Spleen (tissue), 11 donors: ENCODE results near the gene DNAJC4. TPM values are rescaled to one million over a fixed set of nuclear protein-coding genes. Genes with fewer than 3 reads are reported as not detected.
A peak's percentile ranks its signal among the peaks of the same experiment; 100 is the strongest.

Source experiments
- DNase-seq: peaks from one replicate; pipeline ENCODE4 v3.0.0-alpha.2; 2020
- H3K27ac ChIP-seq, 8 donors: fragments of 200-600 bp; sonication (generic) in 7 of 8; 1 replicate in 4 of 8; 2 replicates in 4 of 8; pipeline versions ENCODE4 v1.5.0 to v1.8.0; 2016 to 2021; ENCODE audit warnings: inconsistent platforms in 4 of 8, mild to moderate bottlenecking in 4 of 8, moderate library complexity in 1 of 8
- H3K27me3 ChIP-seq, 7 donors: fragments of 200-600 bp; sonication (generic) in 6 of 7; replicated peaks in 1 of 7; 1 replicate in 4 of 7; 2 replicates in 3 of 7; pipeline versions ENCODE4 v1.5.0 to v1.8.0; 2016 to 2021; ENCODE audit warnings: inconsistent platforms in 3 of 7, mild to moderate bottlenecking in 1 of 7
- H3K36me3 ChIP-seq, 6 donors: fragments of 200-600 bp; sonication (generic) in 5 of 6; 1 replicate in 4 of 6; 2 replicates in 2 of 6; pipeline versions ENCODE4 v1.5.0 to v1.8.0; 2016 to 2021; ENCODE audit warnings: inconsistent platforms in 2 of 6
- H3K4me1 ChIP-seq, 6 donors: fragments of 200-600 bp; sonication (generic) in 5 of 6; 1 replicate in 3 of 6; 2 replicates in 3 of 6; pipeline versions ENCODE4 v1.5.0 to v1.8.0; 2016 to 2021; ENCODE audit warnings: inconsistent platforms in 3 of 6
- H3K4me3 ChIP-seq, 8 donors: fragments of 200-600 bp; sonication (generic) in 7 of 8; 1 replicate in 4 of 8; 2 replicates in 4 of 8; pipeline versions ENCODE4 v1.5.0 to v1.8.0; 2016 to 2021; ENCODE audit warnings: inconsistent platforms in 4 of 8, mild to moderate bottlenecking in 4 of 8, moderate library complexity in 2 of 8
- H3K9me3 ChIP-seq, 8 donors: fragments of 200-600 bp; sonication (generic) in 7 of 8; 1 replicate in 4 of 8; 2 replicates in 4 of 8; pipeline versions ENCODE4 v1.5.0 to v1.8.0; 2016 to 2021; ENCODE audit warnings: inconsistent platforms in 4 of 8
- CTCF ChIP-seq, 11 experiments: fragments of 200-600 bp in 7 of 11; fragments of 450-650 bp in 4 of 11; sonication (generic) in 4 of 11; IDR thresholded peaks in 8 of 11; conservative IDR thresholded peaks in 3 of 11; 1 replicate in 7 of 11; 2 replicates in 4 of 11; pipeline versions ENCODE4 v1.4.0 to v1.8.0; 2016 to 2021; ENCODE audit warnings: antibody characterized with exemption in 11 of 11, inconsistent platforms in 4 of 11, mild to moderate bottlenecking in 1 of 11
- POLR2A ChIP-seq, 3 donors: fragments of 450-650 bp; IDR thresholded peaks; one replicate each; pipeline ENCODE4 v1.5.1; 2017; ENCODE audit warnings: antibody characterized with exemption in 3 of 3, mild to moderate bottlenecking in 1 of 3
- POLR2AphosphoS5 ChIP-seq, 3 donors: sonication (generic); formaldehyde crosslinking; IDR thresholded peaks; one replicate each; pipeline ENCODE4 v1.5.1; 2017; ENCODE audit warnings: antibody characterized with exemption in 3 of 3
- WGBS, 5 donors: extraction: QIAGEN DNeasy Blood & Tissue Kit in 3 of 5; methylation state at CpG; one replicate each; pipeline versions ENCODE4 v1.1.5 to v1.1.7; 2013 to 2018; 5-methylcytosine and 5-hydroxymethylcytosine counted together
- intact Hi-C: fragments of 100-400 bp; cut with DNase I; formaldehyde crosslinking; loops from one replicate; pipeline ENCODE4 v1.15.0; 2023; ENCODE audit warnings: low total_unique reads
- polyA plus RNA-seq, 3 donors: library from polyadenylated mRNA; stranded (reverse); fragments of 200-250 nt; gene quantifications; one replicate each; pipeline ENCODE4 v1.2.1, GENCODE V29; 2013
- total RNA-seq, 7 donors: library from RNA; depleted of rRNA in 3 of 7; stranded (reverse); fragments of >200 nt in 3 of 7; fragmentation: NEBNext Ultra II Directional in 4 of 7; extraction: Animal tissue kit (Norgen Biotek cat#: 25700) in 4 of 7; gene quantifications; one replicate each; pipeline versions ENCODE4 v1.1.0 to v1.2.1, GENCODE V29; 2016 to 2021
- donor health status: healthy with polysubstance abuse.
- donor health status: DM: no; HTN: no; CAD: no; lungs with moderate emphysema.
- donor health status: DM: no; HTN: no; CAD: no.
- donor health status: Bipolar disorder and iron deficiency.
- donor health status: healthy.
- donor health status: DM: no; HTN: no; CAD: no.
- donor health status: DM: yes; HTN: yes; CAD: no.

DNAJC4 gene
- total and polyA plus RNA-seq, 10 donors: 28.0 to 113 (median 54.2) TPM

GRCh38 chr11:64219755-64220154, 10.6 kb upstream of the DNAJC4 start:
- Histone ChIP-seq H3K9me3 (no peaks in the 10 kb centered on the region), H3K27ac (peak overlapping the region in 2 of 8 donors; percentile 11 to 25), H3K4me1 (peaks cover 0 to 67% (median 22%) of the 10 kb centered on the region in 6 donors), H3K4me3 (no peak overlapping the region), H3K36me3 (peaks cover 0 to 100% (median 68%) of the 10 kb centered on the region in 6 donors), H3K27me3 (no peaks in the 10 kb centered on the region)
- DNase-seq: no peak
- 87 to 91% (median 89%) methylated on average over 6 to 10 of the region's 10 CpGs for WGBS, 5 donors
- intact Hi-C loops: no loop called here
- TF ChIP-seq POLR2AphosphoS5 (IDR thresholded peaks at IDR 0.05) (no peak), POLR2A (IDR thresholded peaks at IDR 0.05) (no peak), CTCF (IDR thresholded peaks at IDR 0.05 in 8 of 11, conservative IDR thresholded peaks at IDR 0.05 in 3 of 11) (no peak)

GRCh38 chr11:64220271-64220670, 10.1 kb upstream of the DNAJC4 start:
- no peak for DNase-seq
- Histone ChIP-seq H3K27me3 (no peaks in the 10 kb centered on the region), H3K4me1 (peaks cover 4 to 67% (median 27%) of the 10 kb centered on the region in 6 donors), H3K4me3 (no peak overlapping the region), H3K27ac (peak overlapping the region in 2 of 8 donors; percentile 11 to 24), H3K9me3 (no peaks in the 10 kb centered on the region), H3K36me3 (peaks cover 0 to 96% (median 65%) of the 10 kb centered on the region in 6 donors)
- TF ChIP-seq POLR2A (IDR thresholded peaks at IDR 0.05) (no peak), POLR2AphosphoS5 (IDR thresholded peaks at IDR 0.05) (peak in 1 of 3 donors; percentile 60), CTCF (IDR thresholded peaks at IDR 0.05 in 8 of 11, conservative IDR thresholded peaks at IDR 0.05 in 3 of 11) (no peak)
- WGBS, 5 donors: 92 to 98% (median 93%) methylated on average over 5 to 17 of the region's 17 CpGs
- intact Hi-C loops: no loop called here

GRCh38 chr11:64220798-64221197, 9.6 kb upstream of the DNAJC4 start:
- no peak overlapping the region for H3K4me3 ChIP-seq
- peak overlapping the region in 1 of 8 donors; percentile 24 for H3K27ac ChIP-seq
- intact Hi-C loops: no loop called here
- 91 to 96% (median 92%) methylated on average over 5 to 14 of the region's 14 CpGs for WGBS, 5 donors
- H3K36me3 ChIP-seq: peaks cover 0 to 90% (median 62%) of the 10 kb centered on the region in 6 donors
- TF ChIP-seq CTCF (IDR thresholded peaks at IDR 0.05 in 8 of 11, conservative IDR thresholded peaks at IDR 0.05 in 3 of 11) (no peak), POLR2AphosphoS5 (IDR thresholded peaks at IDR 0.05) (peak in 2 of 3 donors; percentile 39 to 75)
- no peaks in the 10 kb centered on the region for H3K9me3 ChIP-seq
- H3K4me1 ChIP-seq: peaks cover 9 to 67% (median 29%) of the 10 kb centered on the region in 6 donors
- DNase-seq: no peak
- H3K27me3 ChIP-seq: no peaks in the 10 kb centered on the region

GRCh38 chr11:64222651-64223000, 7.7 kb upstream of the DNAJC4 start:
- Histone ChIP-seq H3K4me3 (no peak overlapping the region), H3K36me3 (peaks cover 0 to 72% (median 52%) of the 10 kb centered on the region in 6 donors), H3K9me3 (no peaks in the 10 kb centered on the region), H3K27ac (peak overlapping the region in 6 of 8 donors; percentile 15 to 98 (median 83)), H3K27me3 (no peaks in the 10 kb centered on the region), H3K4me1 (peaks cover 19 to 77% (median 40%) of the 10 kb centered on the region in 6 donors)
- 59 to 83% (median 79%) methylated on average over 9 of the region's 9 CpGs for WGBS, 5 donors
- intact Hi-C loops: no loop called here
- DNase-seq: no peak
- no peak for TF ChIP-seq CTCF (IDR thresholded peaks at IDR 0.05 in 8 of 11, conservative IDR thresholded peaks at IDR 0.05 in 3 of 11)
- TF ChIP-seq POLR2A (IDR thresholded peaks at IDR 0.05): no peak
- TF ChIP-seq POLR2AphosphoS5 (IDR thresholded peaks at IDR 0.05): no peak
